Cardiac muscle cell (in vitro differentiated cells and primary cell): Measurements from ENCODE around the gene PUDP. TPM values are rescaled to one million over a fixed set of nuclear protein-coding genes. Genes with fewer than 3 reads are reported as not detected.
"Not testable (repeated sequence)": the region's sequence is repeated elsewhere in the genome, so short reads cannot be mapped to it uniquely, and the experiment has no call there.

Experiments
- DNase-seq, 2 donors: peaks; one replicate each; pipeline versions ENCODE4 v3.0.0 to v3.0.0-alpha.2; 2010 to 2017; ENCODE audit warnings: low read depth in 1 of 2, low spot score in 1 of 2
- H3K27ac ChIP-seq: fragments of 200-600 bp; sonication (generic); 2 replicates; pipeline ENCODE4 v1.5.1; 2016
- H3K27me3 ChIP-seq: fragments of 200-600 bp; sonication (generic); 2 replicates; pipeline ENCODE4 v1.6.0; 2016; ENCODE audit warnings: control low read depth
- H3K36me3 ChIP-seq: fragments of 200-600 bp; sonication (generic); 2 replicates; pipeline ENCODE4 v1.5.1; 2016; ENCODE audit warnings: control low read depth
- H3K4me1 ChIP-seq: fragments of 200-600 bp; sonication (generic); 2 replicates; pipeline ENCODE4 v1.8.1; 2017; ENCODE audit warnings: low read depth, mild to moderate bottlenecking, mixed run types
- H3K4me3 ChIP-seq: fragments of 200-600 bp; sonication (generic); 2 replicates; pipeline ENCODE4 v1.5.1; 2016; ENCODE audit warnings: mild to moderate bottlenecking
- H3K9me3 ChIP-seq: fragments of 200-600 bp; sonication (generic); 2 replicates; pipeline ENCODE4 v1.5.1; 2017; ENCODE audit warnings: low read depth, mild to moderate bottlenecking, control low read depth
- polyA plus RNA-seq: library from polyadenylated mRNA; unstranded; fragments of >200 nt; fragmentation: Nextera tagmentation; extraction: Ambion mirVana; gene quantifications from 2 replicates; pipeline ENCODE4 v1.2.1, GENCODE V29; 2016
- total RNA-seq: library from RNA; depleted of rRNA; stranded (reverse); fragments of >200 nt; gene quantifications from 2 replicates; pipeline ENCODE4 v1.2.3, GENCODE V29; 2016
- TF ChIP-seq, protein P1 (sequence below): IDR thresholded peaks from 2 replicates; pipeline ENCODE4 v1.5.1; 2012; ENCODE audit warnings: low read depth, mild to moderate bottlenecking, low read length

Gene PUDP
- total and polyA plus RNA-seq, 2 experiments from 2014 or later: 81.5 to 105 TPM

DNA sequence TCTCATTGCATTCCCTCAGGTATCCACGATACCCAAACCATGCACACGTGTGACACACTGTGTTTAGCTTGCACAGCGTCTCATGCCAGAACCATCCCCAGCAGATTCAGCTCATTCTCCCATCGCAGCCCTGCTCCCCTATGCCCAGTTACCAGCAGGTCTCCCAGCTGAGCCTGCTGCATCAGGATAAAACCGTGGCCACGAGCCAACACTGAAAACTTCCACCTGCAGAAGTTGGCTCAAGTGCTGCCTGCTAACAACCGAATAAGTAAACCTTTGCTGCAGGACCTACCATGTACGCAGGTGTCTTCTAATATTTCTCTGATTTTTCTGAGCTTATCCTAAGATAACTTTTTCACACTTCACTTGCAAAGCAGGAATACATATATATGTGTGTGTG lies 120.9 kb downstream of the PUDP start:
- Histone ChIP-seq H3K9me3 (no peaks in the 10 kb centered on the region), H3K4me3 (no peak overlapping the region), H3K4me1 (no peaks in the 10 kb centered on the region), H3K27me3 (no peaks in the 10 kb centered on the region), H3K27ac (no peak overlapping the region), H3K36me3 (no peaks in the 10 kb centered on the region)
- DNase-seq: no peak
- TF ChIP-seq, protein P1, sequence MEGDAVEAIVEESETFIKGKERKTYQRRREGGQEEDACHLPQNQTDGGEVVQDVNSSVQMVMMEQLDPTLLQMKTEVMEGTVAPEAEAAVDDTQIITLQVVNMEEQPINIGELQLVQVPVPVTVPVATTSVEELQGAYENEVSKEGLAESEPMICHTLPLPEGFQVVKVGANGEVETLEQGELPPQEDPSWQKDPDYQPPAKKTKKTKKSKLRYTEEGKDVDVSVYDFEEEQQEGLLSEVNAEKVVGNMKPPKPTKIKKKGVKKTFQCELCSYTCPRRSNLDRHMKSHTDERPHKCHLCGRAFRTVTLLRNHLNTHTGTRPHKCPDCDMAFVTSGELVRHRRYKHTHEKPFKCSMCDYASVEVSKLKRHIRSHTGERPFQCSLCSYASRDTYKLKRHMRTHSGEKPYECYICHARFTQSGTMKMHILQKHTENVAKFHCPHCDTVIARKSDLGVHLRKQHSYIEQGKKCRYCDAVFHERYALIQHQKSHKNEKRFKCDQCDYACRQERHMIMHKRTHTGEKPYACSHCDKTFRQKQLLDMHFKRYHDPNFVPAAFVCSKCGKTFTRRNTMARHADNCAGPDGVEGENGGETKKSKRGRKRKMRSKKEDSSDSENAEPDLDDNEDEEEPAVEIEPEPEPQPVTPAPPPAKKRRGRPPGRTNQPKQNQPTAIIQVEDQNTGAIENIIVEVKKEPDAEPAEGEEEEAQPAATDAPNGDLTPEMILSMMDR: no peak

DNA sequence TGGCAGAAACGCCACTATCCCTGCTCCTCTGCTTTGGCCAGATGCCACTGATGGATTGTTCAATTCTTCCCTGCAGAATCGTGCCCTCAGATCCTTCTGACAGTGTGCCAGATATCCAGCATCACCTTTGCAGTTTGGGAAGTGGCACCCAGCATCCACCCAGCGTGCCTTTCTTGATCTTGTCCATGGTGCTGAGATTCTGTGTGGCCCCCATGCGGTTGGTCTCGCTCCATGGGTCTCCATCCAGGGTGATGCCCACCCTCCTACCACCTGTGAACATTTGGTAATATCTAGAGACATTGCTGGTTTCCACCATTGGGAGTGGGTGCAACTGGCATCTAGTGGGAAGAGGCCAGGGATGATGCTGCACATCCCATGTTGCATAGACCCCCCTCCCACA lies 121.6 kb downstream of the PUDP start:
- not testable (repeated sequence) for H3K27me3 ChIP-seq, DNase-seq, H3K36me3 ChIP-seq, H3K9me3 ChIP-seq, H3K4me1 ChIP-seq, H3K4me3 ChIP-seq, H3K27ac ChIP-seq

DNA sequence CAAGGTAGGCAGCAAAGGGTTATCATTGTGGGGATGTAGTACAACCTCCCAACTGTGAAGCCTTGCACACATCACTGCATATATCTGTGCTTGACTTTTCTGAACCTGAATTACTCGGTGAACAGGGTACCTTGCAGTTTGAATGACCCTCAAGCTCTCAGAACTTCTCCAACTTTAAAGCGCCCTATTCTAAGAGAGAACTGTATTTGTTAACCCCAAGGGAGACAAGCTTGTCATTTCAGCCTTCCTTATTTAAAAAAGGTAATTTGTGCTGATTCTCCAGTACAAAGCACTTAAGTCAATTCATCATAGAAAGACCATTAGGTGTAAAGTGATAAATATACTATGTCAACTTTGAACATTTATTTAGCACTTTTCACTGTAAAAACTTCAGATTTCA lies 122.5 kb downstream of the PUDP start:
- Histone ChIP-seq H3K4me1 (no peaks in the 10 kb centered on the region), H3K9me3 (no peaks in the 10 kb centered on the region), H3K27me3 (no peaks in the 10 kb centered on the region), H3K4me3 (no peak overlapping the region), H3K27ac (no peak overlapping the region), H3K36me3 (no peaks in the 10 kb centered on the region)
- TF ChIP-seq, protein P1: no peak
- no peak for DNase-seq

DNA sequence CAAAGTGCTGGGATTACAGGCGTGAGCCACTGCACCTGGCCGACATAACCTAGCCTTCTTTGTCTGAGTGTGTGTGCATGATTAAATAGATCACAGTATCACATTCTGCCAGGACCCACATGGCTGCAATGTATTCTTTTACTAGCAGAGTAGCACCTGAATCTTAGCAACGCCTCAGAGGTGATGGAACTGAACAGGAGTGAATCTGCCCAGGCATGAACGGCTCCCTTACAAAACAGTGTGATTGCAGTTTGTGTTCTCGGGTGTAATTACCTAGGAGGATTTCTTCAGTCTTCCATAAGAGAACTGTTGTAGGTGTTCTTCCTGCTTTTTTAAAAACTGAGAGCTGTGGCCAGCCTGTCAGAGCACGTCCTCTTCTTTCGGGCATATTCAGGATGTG lies 123.1 kb downstream of the PUDP start:
- H3K27me3 ChIP-seq: no peaks in the 10 kb centered on the region
- TF ChIP-seq, protein P1: no peak
- no peak overlapping the region for H3K27ac ChIP-seq
- no peak overlapping the region for H3K4me3 ChIP-seq
- H3K36me3 ChIP-seq: no peaks in the 10 kb centered on the region
- no peaks in the 10 kb centered on the region for H3K4me1 ChIP-seq
- H3K9me3 ChIP-seq: no peaks in the 10 kb centered on the region
- no peak for DNase-seq

DNA sequence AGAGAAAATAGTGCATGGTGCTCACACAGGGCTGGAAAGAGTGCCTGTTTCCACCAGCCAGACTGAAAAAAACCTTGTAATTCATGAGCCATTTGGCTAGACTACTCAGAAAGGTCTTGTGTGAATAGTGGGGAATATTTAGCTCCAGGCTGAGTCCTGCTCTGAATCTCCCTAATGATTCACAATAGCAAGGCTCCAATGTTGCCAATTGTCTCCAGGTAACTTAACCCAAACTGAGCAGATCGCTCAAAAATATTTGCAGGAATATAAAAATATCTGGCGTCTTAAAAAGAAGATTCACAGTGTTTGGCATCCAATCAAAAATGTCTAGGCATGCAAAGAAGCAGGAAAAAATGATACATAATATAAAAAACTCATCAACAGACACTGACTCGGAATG lies 125.0 kb downstream of the PUDP start:
- not testable (repeated sequence) for DNase-seq, H3K27ac ChIP-seq, H3K36me3 ChIP-seq, H3K4me3 ChIP-seq, H3K27me3 ChIP-seq, H3K9me3 ChIP-seq, H3K4me1 ChIP-seq

DNA sequence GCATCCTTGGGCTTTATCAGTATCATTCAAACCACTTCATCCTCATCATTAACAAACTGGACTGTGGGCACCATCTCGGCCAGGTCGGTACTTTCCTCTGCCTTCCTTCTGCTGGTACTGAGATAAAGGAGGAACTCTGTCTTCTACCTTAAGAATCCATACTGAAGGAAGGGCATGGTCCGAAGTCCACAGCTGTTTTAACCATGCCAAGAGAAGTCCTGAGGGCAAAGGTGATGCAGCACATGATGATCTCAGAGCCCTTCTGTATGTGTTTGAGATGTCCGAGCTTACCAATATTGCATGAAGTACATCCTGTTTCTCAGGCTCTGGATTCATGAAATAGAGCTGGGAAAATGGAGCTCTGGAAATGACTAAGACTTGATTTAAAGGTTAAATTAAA lies 126.0 kb downstream of the PUDP start:
- Histone ChIP-seq H3K36me3 (no peaks in the 10 kb centered on the region), H3K4me3 (no peak overlapping the region), H3K27ac (no peak overlapping the region), H3K27me3 (no peaks in the 10 kb centered on the region), H3K9me3 (no peaks in the 10 kb centered on the region), H3K4me1 (no peaks in the 10 kb centered on the region)
- no peak for DNase-seq
- TF ChIP-seq, protein P1: no peak

DNA sequence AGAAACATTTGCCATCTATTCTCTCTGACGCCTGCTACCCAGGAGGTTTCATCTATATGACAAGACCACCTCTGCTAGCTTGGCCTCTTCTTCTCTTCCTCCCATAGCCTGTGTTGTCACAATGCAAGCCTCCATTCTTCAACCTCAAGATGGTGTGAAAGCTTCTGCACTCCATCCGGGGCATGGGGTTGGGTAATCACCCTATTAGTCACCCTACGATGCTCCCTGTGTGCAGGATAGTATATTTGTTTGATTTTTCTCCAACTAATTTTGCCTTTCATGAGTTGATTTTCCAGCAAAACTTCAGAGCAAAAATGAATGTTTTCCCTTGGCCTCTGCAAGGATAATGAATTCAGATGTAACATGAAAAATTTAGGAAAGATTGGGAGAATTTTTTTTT lies 128.4 kb downstream of the PUDP start:
- Histone ChIP-seq H3K36me3 (no peaks in the 10 kb centered on the region), H3K9me3 (no peaks in the 10 kb centered on the region)

DNA sequence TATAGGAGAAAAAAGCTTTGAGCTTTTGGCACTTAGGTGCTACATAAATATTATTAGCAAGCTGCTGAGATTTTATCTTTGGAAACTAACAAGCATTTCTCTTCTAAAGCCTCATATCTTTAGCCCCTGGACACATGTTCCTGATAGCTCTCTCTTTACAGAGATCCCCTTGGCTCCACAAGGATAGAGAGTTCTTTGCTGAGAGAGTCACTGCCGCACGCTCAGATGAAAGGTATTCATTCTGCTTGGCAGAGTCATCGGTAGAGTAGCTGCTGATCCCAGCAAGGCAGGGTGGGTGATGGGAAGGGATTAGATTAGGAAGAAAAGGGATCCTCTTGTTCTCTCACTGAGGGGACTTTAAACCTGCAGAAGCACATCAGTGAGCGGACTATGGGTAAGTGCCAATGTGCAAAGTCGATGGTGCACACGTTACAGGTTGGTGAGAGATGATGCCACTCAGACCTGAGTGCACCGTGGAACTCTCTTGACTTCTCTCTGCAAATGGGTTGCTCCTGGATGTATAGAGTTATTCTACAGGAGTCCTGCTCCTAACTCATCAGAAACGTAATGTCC lies 135.6 kb downstream of the PUDP start:
- not testable (repeated sequence) for H3K27me3 ChIP-seq, H3K27ac ChIP-seq, H3K9me3 ChIP-seq, H3K4me3 ChIP-seq, H3K4me1 ChIP-seq, H3K36me3 ChIP-seq, DNase-seq

More for the DNA sequence above, 128.4 kb downstream of the PUDP start:
- Histone ChIP-seq H3K27ac (no peak overlapping the region), H3K4me1 (no peaks in the 10 kb centered on the region), H3K27me3 (no peaks in the 10 kb centered on the region), H3K4me3 (no peak overlapping the region)
- TF ChIP-seq, protein P1: no peak
- no peak for DNase-seq

DNA sequence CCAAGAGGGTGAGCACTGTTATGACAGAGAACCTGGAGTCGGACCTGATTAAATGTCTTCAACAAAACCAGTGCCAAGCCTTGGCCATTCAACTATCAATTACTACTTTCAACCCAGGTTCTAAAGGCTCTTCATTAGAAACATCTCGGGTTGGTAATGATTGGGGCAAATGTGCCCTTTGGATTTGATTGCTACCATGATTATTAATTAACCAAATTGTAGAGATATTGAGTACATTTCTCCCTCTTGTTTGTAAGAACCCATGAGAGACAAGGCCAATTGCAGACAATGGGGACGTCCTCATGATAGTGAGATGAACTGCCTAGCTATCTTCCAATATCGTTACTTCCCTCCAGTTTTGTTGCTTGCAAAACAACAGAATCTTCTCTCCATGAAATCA lies 137.1 kb downstream of the PUDP start:
- H3K36me3 ChIP-seq, H3K27me3 ChIP-seq, DNase-seq, H3K9me3 ChIP-seq, H3K4me3 ChIP-seq, H3K27ac ChIP-seq, H3K4me1 ChIP-seq: not testable (repeated sequence)
